ENCODE results near the gene SH2D4B. TPM values are rescaled to one million over a fixed set of nuclear protein-coding genes. Genes with fewer than 3 reads are reported as not detected.

The SH2D4B gene
- total and polyA plus RNA-seq, 10 of the 15 experiments (the other 5 are each of a cell fraction or from before 2014, with no cell fraction given), result 0.04 to 0.21 (median 0.13) TPM; not detected in 5

GRCh38 chr10:80671847-80672246 is 134.1 kb downstream of the SH2D4B start:
- no peaks in the 10 kb centered on the region for H3K9me3 ChIP-seq (replicated peaks; ENCODE audit: control insufficient read depth, insufficient read depth, low read length)
- ChIA-PET RAD21 (ENCODE audit: unreplicated experiment) (no interaction called here), SMC1A (ENCODE audit: uncharacterized antibody, unreplicated experiment) (interaction anchor here (1.7 kb wide), 1 partner anchor 9 kb away, joined by 6 read pairs; no protein-coding TSS in a partner anchor), CTCF (interaction anchor here (0.8 to 4.2 kb wide), 6 partner anchors 9 to 508 kb away, joined by 3 to 31 read pairs (median 4); no protein-coding TSS in a partner anchor), POLR2A (no interaction called here)
- no peak overlapping the region for H3K27ac ChIP-seq (ENCODE audit: control insufficient read depth, insufficient read depth)
- TF ChIP-seq MEF2A (IDR thresholded peaks at IDR 0.05; ENCODE audit: insufficient read depth, low read depth, low read length) (no peak), NR2F1 (conservative IDR thresholded peaks at IDR 0.05) (no peak), BRCA1 (IDR thresholded peaks at IDR 0.05; ENCODE audit: low read depth, low read length) (no peak), TCF12 (IDR thresholded peaks at IDR 0.05; ENCODE audit: low read depth, low read length) (no peak), NFXL1 (IDR thresholded peaks at IDR 0.05; ENCODE audit: borderline replicate concordance) (no peak), HDAC2 (IDR thresholded peaks at IDR 0.05) (no peak), NRF1 (conservative IDR thresholded peaks at IDR 0.05; ENCODE audit: low read depth, low read length) (no peak), CREB1 (IDR thresholded peaks at IDR 0.05; ENCODE audit: low read depth) (no peak)
- TF ChIP-seq, protein P1, sequence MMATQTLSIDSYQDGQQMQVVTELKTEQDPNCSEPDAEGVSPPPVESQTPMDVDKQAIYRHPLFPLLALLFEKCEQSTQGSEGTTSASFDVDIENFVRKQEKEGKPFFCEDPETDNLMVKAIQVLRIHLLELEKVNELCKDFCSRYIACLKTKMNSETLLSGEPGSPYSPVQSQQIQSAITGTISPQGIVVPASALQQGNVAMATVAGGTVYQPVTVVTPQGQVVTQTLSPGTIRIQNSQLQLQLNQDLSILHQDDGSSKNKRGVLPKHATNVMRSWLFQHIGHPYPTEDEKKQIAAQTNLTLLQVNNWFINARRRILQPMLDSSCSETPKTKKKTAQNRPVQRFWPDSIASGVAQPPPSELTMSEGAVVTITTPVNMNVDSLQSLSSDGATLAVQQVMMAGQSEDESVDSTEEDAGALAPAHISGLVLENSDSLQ (IDR thresholded peaks at IDR 0.05), result no peak
- H2AFZ ChIP-seq (ENCODE audit: control insufficient read depth, low read depth, low read length), result no peak overlapping the region
- H3K27me3 ChIP-seq (replicated peaks in 1 of 2; ENCODE audit: control insufficient read depth in 2 of 2, insufficient read depth in 2 of 2, low read length in 1 of 2), result no peaks in the 10 kb centered on the region; a peak in 1 of 4 replicates
- WGBS (ENCODE audit: insufficient coverage, insufficient replicate concordance, low lambda C conversion rate, missing lambda C conversion rate), result 40% methylated on average over 5 of the region's 5 CpGs
- no peaks in the 10 kb centered on the region for H4K20me1 ChIP-seq (ENCODE audit: control insufficient read depth, insufficient read depth)
- intact Hi-C loops (cut with micrococcal nuclease; ENCODE audit: unreplicated experiment) (no loop called here), in situ Hi-C loops (cut with MboI) (no loop called here)
- no peaks in the 10 kb centered on the region for H3K36me3 ChIP-seq (ENCODE audit: control insufficient read depth in 2 of 2, insufficient read depth in 2 of 2, low read length in 1 of 2)
- H3K4me1 ChIP-seq (ENCODE audit: control insufficient read depth, insufficient read depth, low read length), result no peaks in the 10 kb centered on the region
- H3K9ac ChIP-seq (ENCODE audit: control insufficient read depth, insufficient read depth, low read length), result no peak overlapping the region
- no peak overlapping the region for H3K4me2 ChIP-seq (ENCODE audit: control insufficient read depth, insufficient read depth)
- DNase-seq (ENCODE audit: low read depth, low spot score) (no peak), ATAC-seq (no peak), FAIRE-seq (no peak)
- BruUV-seq (replicated peaks), result no TSS peak
- no peak overlapping the region for H3K4me3 ChIP-seq
- H3K79me2 ChIP-seq (ENCODE audit: control insufficient read depth, insufficient read depth, low read length), result no peaks in the 10 kb centered on the region
